BE2C (cell line): ENCODE measurements around the gene PRRC2B.
A peak's percentile ranks its signal among the peaks of the same experiment; 100 is the strongest.

Experiments
- DNase-seq: peaks from one replicate; pipeline ENCODE4 v3.0.0-alpha.2; 2020
- H3K27me3 ChIP-seq: fragments of 250-450 bp; sonication (Bioruptor Pico); 2 replicates; pipeline ENCODE4 v1.5.1; 2020; ENCODE audit warnings: mild to moderate bottlenecking
- H3K36me3 ChIP-seq: fragments of 250-450 bp; sonication (Bioruptor Pico); 2 replicates; pipeline ENCODE4 v1.5.1; 2020; ENCODE audit warnings: mild to moderate bottlenecking
- H3K4me1 ChIP-seq: fragments of 250-450 bp; sonication (Bioruptor Pico); 2 replicates; pipeline ENCODE4 v1.5.1; 2020
- H3K4me3 ChIP-seq: 2 replicates; pipeline ENCODE4 v1.5.1; 2011; ENCODE audit warnings: low read depth, low read length
- H3K9me3 ChIP-seq: fragments of 250-450 bp; sonication (Bioruptor Pico); 2 replicates; pipeline ENCODE4 v1.5.1; 2020
- CTCF ChIP-seq: IDR thresholded peaks from 2 replicates; pipeline ENCODE4 v1.5.1; 2012; ENCODE audit warnings: mild to moderate bottlenecking, low read depth, low read length

PRRC2B gene

DNA sequence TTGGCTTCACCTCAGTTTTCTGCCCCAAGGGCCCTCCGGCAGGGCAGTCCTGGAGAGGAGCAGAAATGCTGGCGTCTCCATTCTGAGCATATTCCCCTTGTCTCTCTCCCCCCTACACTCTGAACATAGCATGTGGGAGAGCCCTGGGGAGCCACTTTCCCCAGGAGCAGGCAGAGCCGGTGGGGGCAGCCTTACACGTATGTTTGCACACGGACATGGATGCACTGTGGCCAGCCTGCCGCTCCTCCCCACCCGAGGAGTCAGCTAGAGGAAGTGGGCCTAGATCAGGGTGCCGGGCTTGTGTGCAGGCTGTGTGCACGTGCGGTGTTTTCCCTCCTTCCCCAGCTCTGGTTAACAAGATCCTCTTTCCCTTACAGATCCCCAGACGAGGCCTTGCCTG is 83.5 kb downstream of the PRRC2B start:
- no peak for TF ChIP-seq CTCF
- Histone ChIP-seq H3K27me3 (no peaks in the 10 kb centered on the region), H3K4me3 (no peak overlapping the region), H3K9me3 (no peaks in the 10 kb centered on the region), H3K36me3 (peaks cover 95% of the 10 kb centered on the region), H3K4me1 (no peaks in the 10 kb centered on the region)
- no peak for DNase-seq

- no peaks in the 10 kb centered on the region for H3K27me3 ChIP-seq
- H3K4me1 ChIP-seq, result no peaks in the 10 kb centered on the region
- no peaks in the 10 kb centered on the region for H3K9me3 ChIP-seq
- TF ChIP-seq CTCF, result no peak
- peaks cover 96% of the 10 kb centered on the region for H3K36me3 ChIP-seq
- H3K4me3 ChIP-seq, result no peak overlapping the region
- DNase-seq, result no peak
Observed at GRCh38 chr9:131477816-131478419, 84.0 kb downstream of the PRRC2B start.

GRCh38 chr9:131478421-131478868 is 84.6 kb downstream of the PRRC2B start:
- no peak overlapping the region for H3K4me3 ChIP-seq
- peaks cover 96% of the 10 kb centered on the region for H3K36me3 ChIP-seq
- peak; percentile 63 for TF ChIP-seq CTCF
- H3K27me3 ChIP-seq, result no peaks in the 10 kb centered on the region
- H3K4me1 ChIP-seq, result no peaks in the 10 kb centered on the region
- peak; percentile 75 for DNase-seq
- H3K9me3 ChIP-seq, result no peaks in the 10 kb centered on the region

GRCh38 chr9:131478911-131479310 is 85.0 kb downstream of the PRRC2B start:
- no peak overlapping the region for H3K4me3 ChIP-seq
- no peaks in the 10 kb centered on the region for H3K27me3 ChIP-seq
- no peak for TF ChIP-seq CTCF
- H3K36me3 ChIP-seq, result peaks cover 96% of the 10 kb centered on the region
- no peak for DNase-seq
- no peaks in the 10 kb centered on the region for H3K4me1 ChIP-seq
- no peaks in the 10 kb centered on the region for H3K9me3 ChIP-seq

DNA sequence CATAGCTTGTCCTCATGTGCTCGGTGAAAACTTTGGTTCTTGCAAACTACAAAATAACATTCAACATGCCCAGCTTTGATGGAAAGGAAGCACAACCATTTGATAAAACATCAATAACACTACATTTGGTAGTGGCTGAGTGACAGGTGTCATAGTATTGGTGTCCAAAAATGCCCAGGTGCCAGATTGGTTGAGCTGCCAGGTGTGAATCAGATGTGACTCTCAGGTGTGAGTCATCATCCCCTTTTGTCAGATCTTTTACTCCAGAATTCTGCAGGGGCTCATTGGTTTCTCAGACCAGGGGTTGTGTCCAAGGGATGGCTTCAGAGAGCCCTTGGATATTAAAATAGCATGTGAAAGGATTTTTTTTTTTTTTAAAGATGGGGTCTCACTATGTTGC is 86.4 kb downstream of the PRRC2B start:
- TF ChIP-seq CTCF, result no peak
- Histone ChIP-seq H3K4me1 (no peaks in the 10 kb centered on the region), H3K36me3 (peaks cover 96% of the 10 kb centered on the region), H3K9me3 (no peaks in the 10 kb centered on the region), H3K4me3 (no peak overlapping the region), H3K27me3 (no peaks in the 10 kb centered on the region)
- no peak for DNase-seq

GRCh38 chr9:131481441-131482342 is 87.8 kb downstream of the PRRC2B start:
- Histone ChIP-seq H3K4me3 (no peak overlapping the region), H3K9me3 (no peaks in the 10 kb centered on the region), H3K27me3 (no peaks in the 10 kb centered on the region), H3K4me1 (no peaks in the 10 kb centered on the region), H3K36me3 (peaks cover 96% of the 10 kb centered on the region)
- TF ChIP-seq CTCF, result no peak
- DNase-seq, result no peak
